GM12875 (cell line): ENCODE data around the gene ARID1B.

Source experiments
- H3K4me3 ChIP-seq: one replicate; pipeline ENCODE4 v1.5.1; 2011; ENCODE audit warnings: low read depth, low read length, control low read depth
- TF ChIP-seq, protein P1 (sequence below): IDR thresholded peaks from 2 replicates; pipeline ENCODE4 v1.5.1; 2011; ENCODE audit warnings: low read depth, mild to moderate bottlenecking, control low read depth, inconsistent platforms, low read length, moderate library complexity, borderline replicate concordance; ENCODE audit not compliant: insufficient read depth

Gene ARID1B

GRCh38 chr6:157217198-157217893 is 440.2 kb downstream of the ARID1B start:
- TF ChIP-seq, protein P1, sequence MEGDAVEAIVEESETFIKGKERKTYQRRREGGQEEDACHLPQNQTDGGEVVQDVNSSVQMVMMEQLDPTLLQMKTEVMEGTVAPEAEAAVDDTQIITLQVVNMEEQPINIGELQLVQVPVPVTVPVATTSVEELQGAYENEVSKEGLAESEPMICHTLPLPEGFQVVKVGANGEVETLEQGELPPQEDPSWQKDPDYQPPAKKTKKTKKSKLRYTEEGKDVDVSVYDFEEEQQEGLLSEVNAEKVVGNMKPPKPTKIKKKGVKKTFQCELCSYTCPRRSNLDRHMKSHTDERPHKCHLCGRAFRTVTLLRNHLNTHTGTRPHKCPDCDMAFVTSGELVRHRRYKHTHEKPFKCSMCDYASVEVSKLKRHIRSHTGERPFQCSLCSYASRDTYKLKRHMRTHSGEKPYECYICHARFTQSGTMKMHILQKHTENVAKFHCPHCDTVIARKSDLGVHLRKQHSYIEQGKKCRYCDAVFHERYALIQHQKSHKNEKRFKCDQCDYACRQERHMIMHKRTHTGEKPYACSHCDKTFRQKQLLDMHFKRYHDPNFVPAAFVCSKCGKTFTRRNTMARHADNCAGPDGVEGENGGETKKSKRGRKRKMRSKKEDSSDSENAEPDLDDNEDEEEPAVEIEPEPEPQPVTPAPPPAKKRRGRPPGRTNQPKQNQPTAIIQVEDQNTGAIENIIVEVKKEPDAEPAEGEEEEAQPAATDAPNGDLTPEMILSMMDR = no peak
- H3K4me3 ChIP-seq = no peak overlapping the region

- TF ChIP-seq, protein P1 = no peak
- no peak overlapping the region for H3K4me3 ChIP-seq
These were observed 440.8 kb downstream of the ARID1B start for GRCh38 chr6:157217894-157218370.

GRCh38 chr6:157218371-157219198 is 441.4 kb downstream of the ARID1B start:
- no peak overlapping the region for H3K4me3 ChIP-seq
- TF ChIP-seq, protein P1 = no peak

DNA sequence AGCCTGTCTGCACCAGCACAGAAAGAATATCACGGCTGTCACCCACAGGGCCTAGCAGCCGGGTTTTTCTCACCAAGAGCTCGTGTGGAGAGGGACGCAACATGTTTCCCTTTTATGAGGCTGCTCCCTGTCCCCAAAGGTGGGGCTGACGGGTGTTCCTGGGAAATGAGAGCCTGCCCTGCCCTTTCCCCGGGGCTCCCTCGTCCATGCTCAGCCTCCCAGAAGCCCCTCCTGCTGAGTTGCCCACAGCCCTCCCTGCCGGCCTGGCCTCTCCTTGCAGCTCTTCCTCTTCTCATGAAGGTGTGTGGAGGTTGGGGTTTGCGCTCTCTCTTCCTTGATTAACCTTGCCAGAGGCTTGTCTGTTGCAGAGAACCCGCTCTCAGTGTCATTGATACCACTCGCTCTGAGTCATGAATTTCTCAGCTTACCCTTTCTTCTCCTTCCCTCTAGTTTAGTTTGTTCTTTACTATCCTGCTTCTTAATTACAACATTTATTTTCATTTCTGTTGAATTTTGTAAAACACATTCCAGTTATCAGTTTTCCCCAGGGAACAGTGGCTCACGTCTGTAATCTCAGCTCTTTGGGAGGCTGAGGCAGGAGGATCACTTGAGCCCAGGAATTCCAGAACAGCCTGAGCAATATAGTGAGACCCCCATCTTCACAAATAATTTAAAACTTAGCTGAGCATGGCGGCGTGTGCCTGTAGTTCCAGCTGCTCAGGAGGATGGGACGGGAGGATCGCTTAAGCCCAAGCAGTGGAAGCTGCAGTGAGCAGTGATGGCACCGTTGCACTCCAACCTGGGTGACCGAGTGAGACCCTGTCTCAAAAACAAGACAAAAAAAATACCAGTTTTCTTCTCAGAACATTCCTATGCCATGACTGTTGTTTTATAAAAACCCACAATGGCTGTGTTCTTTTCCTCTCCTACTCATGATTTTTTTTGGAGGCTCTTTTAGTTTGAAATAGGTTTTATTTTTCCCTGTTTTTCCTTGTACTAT is 442.3 kb downstream of the ARID1B start:
- TF ChIP-seq, protein P1 = no peak
- no peak overlapping the region for H3K4me3 ChIP-seq

GRCh38 chr6:157220485-157220884 is 443.3 kb downstream of the ARID1B start:
- no peak overlapping the region for H3K4me3 ChIP-seq
- TF ChIP-seq, protein P1 = no peak

GRCh38 chr6:157221049-157221816 is 444.1 kb downstream of the ARID1B start:
- TF ChIP-seq, protein P1 = no peak
- no peak overlapping the region for H3K4me3 ChIP-seq
